Panc1 (cell line): Measurements from ENCODE around the gene UPK2.

ENCODE experiments used
- POLR2AphosphoS5 ChIP-seq: IDR thresholded peaks from 2 replicates; pipeline ENCODE4 v1.6.1; 2012; ENCODE audit warnings: mild to moderate bottlenecking, low read depth, low read length, moderate library complexity
- TCF7L2 ChIP-seq: IDR thresholded peaks from 2 replicates; pipeline ENCODE4 v1.6.1; 2011; ENCODE audit warnings: mild to moderate bottlenecking, low read depth, low read length, inconsistent platforms
- TF ChIP-seq, protein P1 (sequence below): fragments of 450-650 bp; IDR thresholded peaks from 2 replicates; pipeline ENCODE4 v1.5.1; 2017; ENCODE audit warnings: mild to moderate bottlenecking

DNA sequence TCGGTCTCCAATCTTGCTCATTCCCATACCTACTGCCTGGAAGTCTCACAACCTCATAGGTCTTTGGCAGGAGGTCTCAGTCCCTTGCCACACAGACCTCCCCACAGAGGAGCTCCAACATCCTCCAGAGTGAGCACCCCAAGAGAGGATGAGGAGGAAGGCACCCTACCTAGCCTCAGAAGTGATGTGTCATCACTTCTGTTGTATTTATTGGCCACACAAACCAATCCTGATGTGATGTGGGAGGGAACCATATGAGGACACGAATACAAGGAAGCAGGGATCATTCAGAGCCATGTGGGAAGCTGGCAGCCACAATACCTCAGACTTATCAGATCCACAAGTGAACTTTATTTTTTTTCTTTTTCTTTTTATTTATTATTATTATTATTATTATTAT, 9.0 kb upstream of the UPK2 start:
- TF ChIP-seq, protein P1, sequence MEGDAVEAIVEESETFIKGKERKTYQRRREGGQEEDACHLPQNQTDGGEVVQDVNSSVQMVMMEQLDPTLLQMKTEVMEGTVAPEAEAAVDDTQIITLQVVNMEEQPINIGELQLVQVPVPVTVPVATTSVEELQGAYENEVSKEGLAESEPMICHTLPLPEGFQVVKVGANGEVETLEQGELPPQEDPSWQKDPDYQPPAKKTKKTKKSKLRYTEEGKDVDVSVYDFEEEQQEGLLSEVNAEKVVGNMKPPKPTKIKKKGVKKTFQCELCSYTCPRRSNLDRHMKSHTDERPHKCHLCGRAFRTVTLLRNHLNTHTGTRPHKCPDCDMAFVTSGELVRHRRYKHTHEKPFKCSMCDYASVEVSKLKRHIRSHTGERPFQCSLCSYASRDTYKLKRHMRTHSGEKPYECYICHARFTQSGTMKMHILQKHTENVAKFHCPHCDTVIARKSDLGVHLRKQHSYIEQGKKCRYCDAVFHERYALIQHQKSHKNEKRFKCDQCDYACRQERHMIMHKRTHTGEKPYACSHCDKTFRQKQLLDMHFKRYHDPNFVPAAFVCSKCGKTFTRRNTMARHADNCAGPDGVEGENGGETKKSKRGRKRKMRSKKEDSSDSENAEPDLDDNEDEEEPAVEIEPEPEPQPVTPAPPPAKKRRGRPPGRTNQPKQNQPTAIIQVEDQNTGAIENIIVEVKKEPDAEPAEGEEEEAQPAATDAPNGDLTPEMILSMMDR, result no peak
- TF ChIP-seq TCF7L2, result no peak
- TF ChIP-seq POLR2AphosphoS5, result no peak
